Kidney capillary endothelial cell (primary cell): ENCODE data around the gene MOB3C.

Experiments
- DNase-seq: peaks from one replicate; pipeline ENCODE4 v3.0.0-alpha.2; 2018; ENCODE audit warnings: low spot score

MOB3C gene

DNA sequence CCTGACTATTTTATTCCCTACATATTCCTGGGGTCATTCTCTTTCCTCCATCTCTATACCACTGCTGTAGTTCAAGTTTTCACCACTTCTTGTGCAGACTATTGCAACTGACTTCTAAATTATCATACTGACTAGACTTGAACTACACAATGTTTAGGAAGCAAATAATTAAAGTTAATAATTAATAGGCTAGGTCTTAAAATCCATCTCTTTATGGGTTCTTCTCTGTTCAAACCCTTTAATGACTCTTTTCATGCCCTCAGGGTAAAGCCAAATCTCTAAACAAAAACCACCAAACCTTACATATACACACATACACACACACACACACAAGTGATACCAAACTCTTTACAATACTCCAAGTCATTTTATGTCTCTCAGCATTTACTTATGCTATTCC lies 22.3 kb upstream of the MOB3C start:
- DNase-seq = no peak

DNA sequence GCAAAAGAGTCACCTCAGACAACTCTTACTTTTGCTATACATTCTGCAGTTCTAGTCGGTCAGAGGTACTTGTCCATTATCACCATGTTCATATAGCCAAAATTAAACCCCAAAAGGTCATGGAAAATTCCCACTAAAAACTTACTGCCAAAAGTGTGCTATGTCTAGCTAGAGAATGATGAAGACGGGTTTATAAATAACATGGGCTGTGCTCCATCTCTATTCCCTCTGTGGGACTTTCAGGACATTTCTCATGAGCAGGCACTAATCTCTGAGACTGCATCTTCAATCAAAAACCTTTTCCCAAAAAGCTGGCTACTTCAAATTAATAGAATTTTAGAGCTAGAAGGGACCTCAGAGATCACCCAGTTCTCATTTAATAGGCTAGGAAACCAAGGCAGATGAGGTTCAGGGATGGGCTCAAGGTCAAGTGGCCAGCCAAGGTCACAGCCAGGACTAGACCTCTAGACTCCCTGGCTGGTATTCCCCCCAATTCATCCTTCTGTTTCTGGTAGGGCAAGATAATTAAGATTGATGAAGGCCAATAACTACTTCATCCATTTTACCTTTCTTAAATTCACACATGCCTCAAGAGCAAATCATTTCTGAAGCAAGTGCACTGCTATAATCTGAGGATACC lies 21.0 kb upstream of the MOB3C start:
- DNase-seq = no peak

DNA sequence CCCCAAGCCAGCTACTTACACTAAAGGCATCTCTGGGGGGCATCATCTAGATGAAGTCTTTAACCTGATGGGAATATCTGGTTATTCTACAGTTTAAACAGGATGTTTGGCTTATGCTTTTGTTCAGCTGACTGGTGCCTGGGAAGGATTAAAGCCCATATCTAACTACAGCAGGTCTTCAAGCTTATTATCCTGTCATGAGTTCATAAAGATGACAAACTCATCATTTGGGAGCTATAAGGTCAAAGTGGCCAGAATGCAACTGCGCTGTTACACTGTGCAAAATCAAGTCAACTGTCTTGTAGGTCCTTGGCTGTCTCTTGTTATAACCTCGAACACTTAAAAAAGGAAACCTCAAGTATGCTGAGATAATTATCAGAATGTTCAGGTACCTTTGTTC lies 18.6 kb upstream of the MOB3C start:
- no peak for DNase-seq

DNA sequence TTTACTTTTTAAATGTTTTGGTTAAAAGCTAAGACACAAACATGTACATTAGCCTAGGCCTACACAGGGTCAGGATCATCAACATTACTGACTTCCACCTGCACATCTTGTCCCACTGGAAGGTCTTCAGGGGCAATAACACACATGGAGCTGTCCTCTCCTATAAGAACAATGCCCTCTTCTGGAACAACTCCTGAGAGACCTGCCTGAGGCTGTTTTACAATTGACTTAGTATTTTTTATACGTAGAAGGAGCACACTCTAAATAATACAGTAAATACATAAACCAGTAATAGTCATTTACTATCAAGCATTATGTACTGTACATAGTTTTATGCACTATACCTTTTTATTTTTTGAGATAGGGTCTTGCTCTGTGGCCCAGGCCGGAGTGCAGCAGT lies 14.1 kb upstream of the MOB3C start:
- DNase-seq = no peak

DNA sequence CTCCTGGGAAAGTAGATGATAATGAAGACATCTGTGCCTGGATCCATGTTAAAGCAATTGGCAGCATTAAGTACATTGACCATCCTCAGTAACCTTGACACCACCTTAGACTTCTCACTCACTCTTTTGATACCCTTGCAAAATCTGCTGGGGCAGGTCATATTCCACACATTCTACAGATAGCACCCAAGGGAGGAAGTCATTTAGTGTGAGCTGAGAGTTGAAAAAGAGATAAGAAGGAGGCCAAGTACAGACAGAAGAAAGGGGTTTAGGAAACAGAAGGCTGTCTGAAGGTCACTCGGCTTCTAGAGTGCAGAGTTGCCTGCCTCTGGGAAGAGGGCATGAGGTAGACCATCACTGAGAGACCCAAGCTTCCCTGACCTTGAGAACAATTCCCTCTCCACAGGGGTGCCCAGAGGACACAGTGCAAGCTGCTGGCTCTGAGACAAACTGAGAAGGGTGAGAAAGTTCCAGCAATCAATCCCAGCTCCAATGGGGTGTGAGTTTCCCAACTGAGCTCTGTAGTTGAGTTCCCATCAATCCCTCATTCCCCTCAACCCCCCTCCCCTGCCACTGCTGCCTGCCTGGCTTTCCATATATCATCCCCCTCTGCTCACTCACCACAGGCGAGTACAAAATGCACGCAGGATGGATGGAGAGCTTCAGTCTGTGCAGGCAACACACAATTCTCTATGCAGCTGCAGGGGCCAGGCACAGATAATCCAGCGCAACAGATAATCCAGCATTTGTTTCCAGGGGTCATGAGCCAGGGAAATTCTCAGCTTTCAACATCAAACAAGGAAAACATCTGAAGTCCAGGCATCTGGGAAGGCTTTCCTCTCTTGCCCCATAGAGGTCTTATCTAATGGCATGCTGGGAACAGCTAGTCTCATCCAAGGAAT lies 7.4 kb upstream of the MOB3C start:
- no peak for DNase-seq

DNA sequence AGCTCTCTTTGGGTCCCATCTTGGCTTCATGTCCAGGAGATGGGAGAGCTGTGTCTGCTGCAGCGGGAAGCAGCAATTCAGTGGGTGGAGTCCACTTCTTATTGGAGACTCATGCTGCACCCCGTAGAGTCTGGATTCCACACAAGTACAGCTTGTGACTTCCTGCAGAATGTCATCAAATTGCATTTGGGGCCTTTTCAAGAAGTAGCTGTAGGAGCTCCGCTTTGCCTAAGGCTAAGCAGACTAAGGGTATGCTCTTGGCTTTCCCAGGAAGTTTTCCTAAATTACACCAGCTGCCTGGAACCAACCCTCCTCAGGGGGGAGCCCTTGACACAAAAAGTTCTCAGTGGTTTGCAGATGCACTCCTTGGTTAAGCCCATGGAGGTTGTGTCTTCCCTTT lies 5.7 kb upstream of the MOB3C start:
- no peak for DNase-seq

DNA sequence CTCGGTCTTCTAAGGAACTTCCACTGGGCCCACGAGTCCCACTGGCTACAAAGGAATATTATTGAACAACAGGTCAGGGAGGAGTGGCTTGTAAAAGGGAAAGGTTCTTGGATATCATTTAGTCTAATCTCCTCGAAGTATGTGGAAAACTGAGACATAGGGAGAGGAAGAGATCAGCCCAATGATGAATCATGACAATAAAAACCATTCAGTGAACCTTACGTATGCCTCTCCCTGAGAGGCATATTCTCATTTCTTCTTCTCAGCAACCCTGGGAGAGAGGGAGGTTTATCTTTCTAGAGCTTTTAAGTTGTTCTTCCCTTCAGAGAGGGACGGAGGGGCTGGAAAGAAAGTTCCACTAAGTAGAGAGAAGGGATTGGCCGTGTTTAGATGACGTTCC lies 5.3 kb upstream of the MOB3C start:
- DNase-seq = no peak

DNA sequence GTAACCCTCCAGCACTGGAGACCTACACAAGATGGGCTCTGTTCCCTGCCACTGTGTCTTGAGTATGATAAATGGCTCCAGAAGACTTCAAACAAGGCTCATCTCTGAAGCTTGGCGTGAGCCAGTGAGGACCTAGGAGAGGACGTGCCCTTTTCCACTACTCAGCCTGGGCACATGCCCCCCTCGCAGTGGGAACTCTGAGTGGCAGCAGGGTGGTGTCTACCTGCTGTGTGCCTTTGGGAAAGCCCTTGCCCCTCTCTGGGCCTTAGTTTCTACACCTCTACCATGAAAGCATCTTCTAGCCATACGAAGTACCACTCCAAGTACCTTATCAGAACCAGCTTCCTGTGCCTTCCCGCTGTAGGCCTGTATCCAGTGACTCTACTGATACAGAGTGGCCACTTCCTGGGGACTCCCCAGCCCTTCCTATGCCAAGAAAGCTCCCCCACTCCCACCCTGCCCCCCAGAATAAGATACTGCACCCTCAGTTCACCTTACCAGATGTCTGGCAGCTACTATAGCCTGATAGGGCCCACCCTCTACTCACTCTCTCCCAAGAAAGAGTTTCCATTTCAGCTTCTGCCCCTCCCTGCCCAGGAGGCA lies 3.1 kb upstream of the MOB3C start:
- no peak for DNase-seq

DNA sequence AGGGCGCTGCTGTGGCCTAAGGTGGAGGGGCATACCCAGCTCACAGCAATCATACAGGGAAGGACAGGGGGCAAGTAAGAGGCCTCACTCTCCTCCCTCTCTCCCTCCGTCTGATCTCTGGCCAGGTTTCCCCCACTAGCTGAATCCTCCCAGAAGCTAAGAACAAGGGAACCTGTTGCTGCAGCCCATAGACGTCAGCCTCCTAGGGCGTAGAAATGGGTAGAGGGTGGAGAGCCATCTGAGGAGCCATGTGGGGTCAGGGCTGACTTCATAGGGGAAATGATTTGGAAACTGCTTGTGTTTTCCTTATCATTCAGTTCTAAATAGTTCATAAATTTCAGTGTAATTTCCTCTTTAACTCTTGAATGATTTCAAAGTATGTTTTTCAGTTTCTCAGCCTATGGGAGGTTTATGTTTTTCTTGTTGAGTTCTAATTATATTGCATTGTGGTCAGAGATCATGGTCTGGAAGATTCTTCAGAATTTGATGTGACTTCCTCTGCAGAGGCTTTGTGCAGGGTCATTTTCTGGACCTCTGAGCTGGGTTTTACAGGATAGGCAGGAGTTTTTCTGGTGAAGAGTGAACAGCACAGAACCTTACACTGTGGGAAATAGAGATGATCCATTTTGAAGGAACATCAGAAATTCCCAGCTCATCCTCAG lies 2.3 kb upstream of the MOB3C start:
- no peak for DNase-seq

DNA sequence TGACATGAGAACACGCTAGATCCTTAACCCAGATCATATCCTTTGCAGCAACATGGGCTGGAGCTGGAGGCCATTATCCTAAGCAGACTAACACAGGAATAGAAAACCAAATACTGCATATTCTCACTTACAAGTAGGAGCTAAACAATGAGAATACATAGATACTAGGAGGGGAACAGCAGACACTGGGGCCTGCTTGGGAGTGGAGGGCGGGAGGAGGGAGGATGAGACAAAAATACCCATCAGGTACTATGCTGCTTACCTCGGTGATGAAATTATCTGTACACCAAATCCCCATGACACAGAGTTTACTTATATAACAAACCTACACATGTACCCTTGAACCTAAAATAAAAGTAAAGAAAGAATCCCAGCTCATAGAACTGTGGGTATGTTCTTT lies 1.2 kb upstream of the MOB3C start:
- no peak for DNase-seq

DNA sequence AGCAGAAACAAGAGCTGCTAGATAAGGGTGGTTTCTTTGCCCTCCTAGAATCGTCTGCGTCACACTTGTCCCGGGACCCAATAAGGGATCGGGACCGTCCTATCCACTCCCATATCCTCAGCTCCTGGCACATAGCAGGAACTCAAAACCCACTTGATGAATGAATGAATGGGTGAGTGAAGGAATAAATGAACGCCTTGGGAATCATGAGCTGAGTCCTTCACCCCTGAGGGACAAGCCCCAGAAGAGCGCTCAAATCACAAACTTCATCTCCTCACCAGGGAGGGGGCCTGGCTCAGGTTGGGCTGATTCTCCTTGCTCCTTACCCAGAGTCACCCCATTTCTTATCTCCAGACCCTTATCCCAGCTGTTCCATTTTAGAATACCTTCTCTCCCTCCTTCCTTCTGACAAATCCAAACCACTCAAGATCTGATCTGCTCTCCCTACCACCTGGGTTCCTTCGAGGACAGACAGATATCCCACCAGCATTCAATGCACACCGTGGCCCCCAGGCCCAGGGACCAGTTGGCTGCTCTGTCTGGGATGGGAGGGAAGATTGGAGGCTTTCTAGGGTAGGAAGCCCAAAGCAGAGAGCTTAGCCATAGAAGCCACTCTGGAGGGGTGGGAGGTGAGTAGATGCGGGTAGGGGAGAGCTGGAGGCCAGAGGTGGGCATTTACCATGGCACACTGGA lies 643 bp upstream of the MOB3C start:
- DNase-seq = no peak

DNA sequence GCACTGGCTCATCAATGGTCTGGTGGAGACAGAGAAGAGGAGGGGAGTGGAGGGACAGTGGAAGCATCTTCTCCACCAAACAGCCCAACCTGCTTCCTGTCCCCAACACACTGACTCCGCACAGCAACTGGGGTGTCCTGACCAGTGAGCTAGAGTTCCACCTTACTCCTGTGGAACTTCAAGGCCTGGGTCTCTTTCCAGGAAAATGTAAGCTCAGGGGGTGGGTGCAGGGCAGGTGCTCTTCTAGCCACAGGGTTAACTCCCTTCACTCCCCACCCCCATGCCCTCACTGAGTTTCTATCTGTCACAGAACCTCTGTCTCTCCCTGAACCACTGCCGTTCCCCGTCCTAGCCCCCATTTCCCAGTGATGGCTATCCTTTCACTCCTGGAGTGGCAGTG lies 876 bp downstream of the MOB3C start:
- no peak for DNase-seq

DNA sequence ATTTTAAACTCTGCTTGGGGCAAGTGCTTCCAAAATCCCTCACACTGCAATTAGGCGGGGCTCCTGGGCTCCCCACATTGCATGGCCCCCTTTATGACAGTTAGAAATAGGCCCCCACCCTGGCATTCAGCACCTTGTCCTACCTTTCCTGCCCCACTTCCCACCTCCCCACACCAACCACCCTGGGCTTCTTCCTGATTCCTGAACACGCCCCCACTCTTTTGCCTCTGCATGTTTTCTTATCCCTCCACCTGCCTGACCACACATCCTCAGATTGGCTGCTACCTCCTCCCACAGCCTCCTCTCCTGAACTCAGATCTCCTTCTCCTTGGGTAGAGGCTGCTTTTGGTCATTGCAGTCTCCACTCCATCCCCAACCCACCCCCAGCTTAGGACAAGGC lies 1.5 kb downstream of the MOB3C start:
- DNase-seq = no peak

DNA sequence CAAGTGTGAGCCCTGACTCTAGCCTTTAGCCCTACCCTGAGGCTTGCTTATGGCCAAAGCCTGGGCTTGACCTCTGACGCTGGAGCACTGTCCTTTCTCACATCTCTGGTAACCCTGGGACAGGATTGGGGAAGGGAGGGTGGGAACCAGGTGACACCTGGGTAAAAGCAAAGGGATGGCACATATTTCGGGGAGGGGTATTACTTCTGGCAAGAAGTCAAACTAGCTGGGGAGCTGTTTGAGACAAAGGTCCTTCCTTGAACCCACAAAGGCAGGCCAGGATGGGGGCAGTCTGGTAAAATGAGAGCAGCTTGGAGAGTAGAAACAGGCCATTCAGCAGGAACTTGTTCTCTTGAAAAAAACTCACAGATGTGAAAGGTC lies 2.0 kb downstream of the MOB3C start:
- DNase-seq = no peak

DNA sequence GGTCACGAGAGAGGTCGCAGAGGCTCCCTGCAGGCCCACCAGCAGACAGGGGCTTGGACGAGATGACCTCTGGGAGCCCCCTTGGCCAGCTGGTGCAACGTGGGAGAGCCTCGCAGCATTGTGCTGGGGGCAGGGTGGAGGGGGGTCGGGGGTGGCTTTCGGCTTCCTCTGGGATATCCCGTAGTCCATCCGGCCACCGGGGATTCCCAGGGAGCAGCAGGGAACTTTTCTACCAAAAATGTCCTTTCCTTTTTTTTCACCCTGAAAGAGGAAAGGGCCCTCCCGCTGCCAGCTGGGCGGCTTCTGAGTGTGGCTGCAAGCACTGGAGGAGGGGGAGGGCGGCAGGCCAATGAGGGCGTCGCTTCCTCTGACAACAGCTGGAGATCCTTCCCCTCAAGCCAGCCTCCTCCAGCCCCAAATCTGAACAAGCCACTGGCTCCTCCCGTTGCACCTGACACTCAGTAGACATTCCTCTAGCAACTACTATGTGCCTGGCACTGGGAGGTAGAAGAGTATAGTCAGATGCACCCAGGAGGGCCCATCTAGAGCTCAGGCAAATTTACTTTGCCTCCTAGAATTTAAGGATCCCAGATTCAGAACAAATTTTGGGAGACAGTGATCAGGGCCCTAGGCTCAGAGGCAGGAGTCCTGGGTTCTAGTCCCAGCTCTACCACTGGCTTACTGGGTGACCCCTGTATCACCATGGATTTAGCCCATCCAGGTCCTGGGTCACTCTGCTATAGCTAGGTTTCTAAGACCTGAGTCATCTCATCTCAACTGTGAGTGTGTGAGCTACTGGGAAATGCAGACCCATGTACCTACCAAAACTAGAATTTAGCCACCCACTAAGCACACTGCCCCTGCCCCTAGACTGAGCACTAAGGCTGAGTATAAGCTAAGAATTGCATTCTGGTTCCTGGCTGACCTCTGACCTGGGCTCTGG lies 2.7 kb downstream of the MOB3C start:
- DNase-seq = no peak

DNA sequence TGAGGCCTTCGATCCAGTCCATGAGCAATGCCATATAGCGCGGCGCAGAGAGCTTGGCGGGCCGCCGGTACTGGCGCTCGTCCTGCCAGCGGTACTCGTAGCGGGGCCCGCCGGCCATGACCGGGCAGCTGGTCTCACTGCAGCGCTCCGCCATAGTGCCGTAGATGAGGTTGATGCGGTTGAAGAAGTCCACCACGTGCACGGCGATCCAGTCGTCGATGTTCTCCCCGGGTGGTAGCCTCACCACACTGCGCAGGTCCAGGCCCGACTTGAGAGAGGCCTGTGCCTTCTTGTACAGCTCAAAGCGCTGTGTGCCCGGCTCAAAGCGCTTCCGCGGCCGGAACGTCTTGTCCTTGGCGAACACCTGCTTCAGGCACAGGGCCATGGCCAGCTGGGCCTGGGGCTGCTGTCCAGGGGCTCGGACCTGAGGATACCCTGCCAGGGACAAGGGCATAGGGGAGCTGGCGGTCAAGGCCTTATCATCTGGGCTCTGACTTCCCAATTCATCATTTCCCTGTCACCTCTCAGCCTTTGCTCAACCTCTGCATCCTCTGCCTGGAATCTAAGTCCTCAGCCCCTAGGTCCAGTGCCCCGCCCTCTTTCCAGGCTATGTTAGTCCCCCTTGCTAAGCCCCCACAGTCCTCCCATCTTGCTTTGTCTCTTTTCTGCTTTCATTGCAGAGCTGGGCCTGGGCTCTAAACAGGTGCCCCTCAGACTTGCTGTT lies 3.5 kb downstream of the MOB3C start:
- no peak for DNase-seq

DNA sequence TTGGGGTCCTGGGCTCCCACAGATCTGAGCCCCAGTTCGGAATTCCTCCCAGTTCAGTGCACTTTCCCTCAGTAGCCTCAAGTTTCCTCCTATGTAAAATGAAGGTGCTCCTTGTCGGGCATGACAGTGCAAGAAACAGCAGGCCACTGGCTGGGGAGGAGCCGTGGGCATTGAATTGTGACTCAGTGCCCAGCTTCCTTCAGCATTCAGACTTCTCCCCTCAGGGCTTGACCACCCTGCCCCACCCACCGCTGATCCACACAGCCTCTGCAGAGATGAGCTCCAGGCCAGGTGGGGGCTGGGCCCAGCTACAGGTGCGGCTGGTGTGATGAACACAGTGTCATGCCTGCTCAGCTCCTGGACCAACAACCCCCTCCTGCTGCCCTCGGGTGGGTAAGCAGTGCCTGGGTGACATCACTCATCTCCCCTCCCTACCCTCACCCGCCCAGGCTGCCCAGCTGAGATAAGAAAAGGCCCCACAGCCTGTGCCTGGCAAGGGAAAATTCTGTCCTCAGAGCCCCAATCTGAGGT lies 4.9 kb downstream of the MOB3C start:
- no peak for DNase-seq

DNA sequence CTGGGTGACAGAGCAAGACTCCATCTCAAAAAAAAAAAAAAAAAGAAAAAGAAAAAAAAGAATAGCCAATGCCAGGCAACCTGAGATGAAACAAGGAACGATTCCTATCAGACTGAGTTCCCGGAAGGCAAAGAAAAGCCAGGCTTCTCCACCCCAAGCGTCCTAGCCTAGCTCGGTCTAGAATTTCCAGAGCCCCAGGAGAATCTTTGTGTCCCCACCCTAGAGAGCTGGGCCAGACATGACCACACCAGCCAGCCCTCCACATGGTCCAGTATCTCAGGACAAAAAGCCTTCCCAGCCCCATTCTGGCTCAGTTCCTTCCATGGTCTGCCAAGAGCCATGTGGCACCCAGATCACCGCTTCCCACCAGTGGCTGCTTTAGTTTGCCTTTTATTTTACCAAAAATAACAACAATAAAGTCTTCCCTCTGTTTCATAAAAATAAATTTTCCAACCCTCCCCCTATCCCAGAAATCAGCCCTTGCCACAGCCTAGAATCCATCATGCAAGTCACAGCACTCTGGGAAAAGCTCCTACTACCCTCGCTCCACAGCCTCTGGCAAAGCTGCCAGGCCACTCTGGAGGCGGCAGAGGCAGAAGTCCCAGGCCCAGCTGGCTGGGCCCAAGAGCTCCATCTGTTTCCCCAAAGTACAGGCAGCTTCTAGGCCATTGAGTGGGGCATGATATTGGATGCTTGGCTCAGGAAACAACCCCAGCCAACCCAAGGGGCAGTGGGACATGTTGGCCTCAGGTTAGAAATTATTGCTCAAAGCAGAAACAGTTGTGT lies 9.1 kb downstream of the MOB3C start:
- DNase-seq = no peak

DNA sequence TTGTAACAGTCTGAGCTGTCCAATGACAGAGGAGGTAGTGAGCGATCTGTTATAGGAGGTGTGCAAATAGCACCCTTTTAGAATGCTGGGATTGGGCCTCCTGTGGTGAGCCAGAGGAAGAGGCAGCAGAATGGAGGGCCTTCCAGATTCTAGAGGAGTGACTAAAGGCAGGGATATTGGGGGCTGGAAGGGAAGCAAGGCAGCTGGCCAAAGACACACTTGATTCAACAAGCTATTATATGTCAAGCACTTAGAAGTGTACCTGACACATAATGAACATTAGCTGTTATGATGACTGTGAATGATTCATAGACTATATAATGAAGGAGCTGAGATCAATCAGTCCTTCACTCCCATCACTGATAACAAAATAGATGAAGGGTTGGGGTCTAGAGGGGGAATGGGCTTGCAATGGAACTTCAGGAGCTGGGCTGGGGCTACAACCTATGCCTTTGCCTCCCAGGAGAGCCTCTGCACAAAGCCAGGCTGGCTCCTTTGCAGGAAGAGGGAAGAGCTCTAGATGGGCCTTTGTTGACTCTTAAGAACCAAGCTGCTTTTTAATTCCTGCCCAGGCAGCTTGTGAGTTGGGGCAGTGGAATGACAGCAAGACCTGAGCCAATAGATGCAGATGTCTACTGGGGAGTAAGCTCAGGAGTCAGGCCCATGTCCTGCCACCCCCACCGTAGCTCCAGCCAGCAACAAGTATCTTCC lies 10.2 kb downstream of the MOB3C start:
- no peak for DNase-seq
